Activated T-helper 1 cell treated with anti-CD3 and anti-CD28 coated beads, Interleukin-12 subunit alpha, Interleukin-12 subunit beta, Interleukin-2, Interleukin-4 antibody, amounts not matched to agents 30 ng/mL and 10 ng/mL and 1 ng/mL, durations not matched to agents 14 hours and 24 hours and 36 hours (primary cell): Measurements from ENCODE around the gene SLX4. TPM values are rescaled to one million over a fixed set of nuclear protein-coding genes. Genes with fewer than 3 reads are reported as not detected.

Experiments
- DNase-seq: peaks from one replicate; pipeline ENCODE4 v3.0.0; 2021; ENCODE audit warnings: low spot score
- H3K27ac Mint-ChIP-seq: one replicate; pipeline ENCODE4 v1.8.0; 2021; ENCODE audit warnings: mild to moderate bottlenecking, mixed read lengths
- H3K27me3 Mint-ChIP-seq: one replicate; pipeline ENCODE4 v1.8.0; 2022; ENCODE audit warnings: mild to moderate bottlenecking, moderate library complexity, mixed read lengths; ENCODE audit not compliant: insufficient read depth
- H3K36me3 Mint-ChIP-seq: one replicate; pipeline ENCODE4 v1.8.0; 2021; ENCODE audit warnings: low read depth, mixed read lengths
- H3K4me1 Mint-ChIP-seq: one replicate; pipeline ENCODE4 v1.8.0; 2021; ENCODE audit warnings: low read depth, mixed read lengths
- H3K4me3 Mint-ChIP-seq: one replicate; pipeline ENCODE4 v1.8.0; 2021; ENCODE audit warnings: mild to moderate bottlenecking, moderate library complexity, mixed read lengths
- H3K9me3 Mint-ChIP-seq: one replicate; pipeline ENCODE4 v1.8.0; 2021; ENCODE audit warnings: mixed read lengths
- intact Hi-C: fragments of 100-400 bp; cut with micrococcal nuclease; formaldehyde crosslinking; loops from one replicate; pipeline ENCODE4 v1.15.1; 2024
- total RNA-seq: library from RNA; stranded (reverse); gene quantifications from 2 replicates; pipeline ENCODE4 v1.2.3, GENCODE V29; 2022

Gene SLX4
- total RNA-seq, 1 donor from 2014 or later: 10.3 TPM

DNA sequence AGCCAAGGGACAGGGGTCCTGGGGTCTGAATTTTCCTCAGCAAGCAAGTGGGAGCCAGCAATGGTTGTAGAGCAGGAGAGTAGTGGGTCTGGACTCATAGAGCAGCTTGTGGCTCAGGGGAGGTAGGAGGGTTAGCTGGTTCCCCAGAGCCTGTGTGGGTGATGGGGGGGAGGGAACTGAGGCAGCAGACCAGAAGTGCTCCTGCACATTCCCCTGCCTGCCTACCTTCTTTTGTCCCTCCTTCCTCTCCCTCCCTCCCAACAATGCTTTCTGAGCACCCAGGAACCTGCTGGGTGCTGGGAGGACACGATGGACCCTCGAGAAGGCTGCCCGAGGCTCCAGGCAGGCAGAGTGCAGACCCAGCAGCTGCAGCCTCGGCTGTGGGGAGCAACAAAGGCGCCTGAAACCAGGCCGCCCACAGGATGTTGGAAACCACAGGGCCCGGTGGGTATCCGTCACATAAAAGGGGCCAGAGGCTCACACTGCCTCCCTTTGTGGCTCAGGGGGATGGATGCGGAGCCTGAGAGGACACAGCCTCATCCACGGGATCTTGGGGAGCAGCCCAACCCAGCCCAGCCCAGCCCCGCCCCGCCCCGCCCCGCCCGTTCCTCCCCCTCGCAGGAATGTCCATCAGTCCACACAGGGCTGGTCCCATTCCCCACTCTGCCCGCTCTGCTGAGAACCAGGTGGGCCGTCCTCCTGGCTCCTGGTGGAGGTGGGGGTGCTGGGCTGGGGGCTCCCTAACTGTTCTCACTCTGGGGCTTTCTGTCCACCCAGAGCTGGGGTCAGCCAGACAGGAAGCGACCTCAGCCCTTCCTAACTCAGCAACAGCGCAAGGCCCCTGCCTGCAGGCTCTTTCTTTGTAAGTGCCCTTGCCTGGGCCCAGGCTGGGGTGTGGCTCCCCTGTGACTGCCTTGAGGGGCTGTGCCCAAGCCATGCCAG is 32.5 kb downstream of the SLX4 start:
- Mint-ChIP-seq H3K9me3 (no peaks in the 10 kb centered on the region), H3K27me3 (no peaks in the 10 kb centered on the region), H3K4me3 (peak overlapping the region; percentile 96), H3K4me1 (peaks cover 52% of the 10 kb centered on the region), H3K36me3 (peaks cover 7% of the 10 kb centered on the region), H3K27ac (peak overlapping the region; percentile 93)
- intact Hi-C loops: loop anchor here (1.0 to 2.0 kb wide), 2 partner anchors 32 to 76 kb away; partner anchors contain the start of gene SLX4
- peak; percentile 65 for DNase-seq

DNA sequence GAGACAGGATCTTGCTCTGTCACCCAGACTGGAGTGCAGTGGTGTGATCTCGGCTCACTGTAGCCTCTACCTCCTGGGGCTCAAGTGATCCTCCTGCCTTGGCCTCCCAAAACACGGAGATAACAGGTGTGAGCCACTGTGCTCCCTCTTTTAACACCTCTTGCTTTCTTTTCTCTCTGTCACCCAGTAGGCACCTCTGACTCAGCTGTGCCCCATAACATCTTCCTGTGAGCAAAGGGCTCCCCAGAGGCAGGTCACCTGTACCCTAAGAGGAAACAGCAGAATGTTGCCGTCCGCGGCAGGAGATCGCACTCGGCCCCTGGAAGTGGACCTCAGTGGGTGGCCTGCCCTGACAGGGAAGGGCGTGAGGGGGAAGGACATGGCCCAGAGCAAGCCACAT is 33.3 kb downstream of the SLX4 start:
- DNase-seq: peak; percentile 33
- H3K4me3 Mint-ChIP-seq: peak overlapping the region; percentile 96
- no peaks in the 10 kb centered on the region for H3K27me3 Mint-ChIP-seq
- intact Hi-C loops: loop anchor here (2.0 kb wide), 1 partner anchor 75 kb away; no protein-coding TSS in a partner anchor
- no peaks in the 10 kb centered on the region for H3K9me3 Mint-ChIP-seq
- peak overlapping the region; percentile 93 for H3K27ac Mint-ChIP-seq
- peaks cover 7% of the 10 kb centered on the region for H3K36me3 Mint-ChIP-seq
- peaks cover 57% of the 10 kb centered on the region for H3K4me1 Mint-ChIP-seq

DNA sequence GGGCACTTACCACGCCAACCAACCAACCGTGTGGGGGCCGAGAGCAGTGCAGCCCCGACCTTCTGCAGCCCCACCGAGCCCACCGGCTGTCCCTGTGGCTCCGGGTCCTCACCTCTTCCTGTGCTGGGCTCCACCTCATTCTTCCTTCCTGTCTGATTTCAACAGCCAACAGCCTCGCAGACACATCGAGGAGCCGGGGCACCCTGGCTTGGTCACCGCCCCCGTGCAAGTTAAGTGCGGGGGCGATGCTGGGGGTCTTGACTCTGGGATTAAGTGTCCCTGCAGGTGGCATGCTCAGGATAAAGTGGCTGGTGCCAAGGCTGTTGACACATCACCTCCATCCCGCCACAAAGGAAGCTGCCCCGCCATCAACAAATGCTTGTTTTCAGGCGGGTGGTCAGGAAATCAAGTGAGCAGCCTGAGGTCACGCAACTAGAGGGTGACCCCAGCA is 34.1 kb downstream of the SLX4 start, which contains the start of gene NLRC3:
Gene NLRC3 (minus strand): TSS at position 102 of the 451 bp plus-strand sequence. CDS start 12,367 bp downstream, outside the sequence.
- peak within 1 kb of the TSS; percentile 96 for H3K4me3 Mint-ChIP-seq
- DNase-seq: peak; percentile 43
- peaks cover 57% of the 10 kb centered on the region for H3K4me1 Mint-ChIP-seq
- H3K27me3 Mint-ChIP-seq: no peaks in the 10 kb centered on the region
- H3K27ac Mint-ChIP-seq: peak within 1 kb of the TSS; percentile 96
- intact Hi-C loops: no loop called here
- H3K36me3 Mint-ChIP-seq: peaks cover 9% of the 10 kb centered on the region
- no peaks in the 10 kb centered on the region for H3K9me3 Mint-ChIP-seq

DNA sequence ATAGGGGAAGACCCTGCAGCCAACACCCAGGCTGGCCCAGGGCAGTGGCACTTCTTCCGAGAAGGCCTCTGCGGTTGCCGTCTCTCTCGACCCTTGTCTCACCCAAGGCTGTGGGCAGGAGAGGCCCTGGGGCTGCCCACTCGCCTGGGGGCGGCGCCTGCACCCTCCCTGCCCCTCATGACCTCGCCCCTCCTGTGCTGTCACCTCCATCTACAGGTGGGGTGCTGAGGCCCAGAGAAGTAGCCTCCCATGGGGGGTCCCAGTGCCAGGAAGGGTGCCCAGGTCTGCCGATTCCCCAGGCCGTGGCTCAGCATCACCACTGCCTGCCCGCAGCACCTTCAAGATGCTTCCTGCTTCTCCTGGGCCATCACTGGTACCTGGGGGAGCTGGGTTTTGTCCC is 35.2 kb downstream of the SLX4 start:
- Mint-ChIP-seq H3K27ac (peak overlapping the region; percentile 96), H3K36me3 (peaks cover 12% of the 10 kb centered on the region), H3K27me3 (no peaks in the 10 kb centered on the region), H3K4me1 (peaks cover 57% of the 10 kb centered on the region), H3K4me3 (peak overlapping the region; percentile 96), H3K9me3 (no peaks in the 10 kb centered on the region)
- DNase-seq: no peak
- intact Hi-C loops: no loop called here

DNA sequence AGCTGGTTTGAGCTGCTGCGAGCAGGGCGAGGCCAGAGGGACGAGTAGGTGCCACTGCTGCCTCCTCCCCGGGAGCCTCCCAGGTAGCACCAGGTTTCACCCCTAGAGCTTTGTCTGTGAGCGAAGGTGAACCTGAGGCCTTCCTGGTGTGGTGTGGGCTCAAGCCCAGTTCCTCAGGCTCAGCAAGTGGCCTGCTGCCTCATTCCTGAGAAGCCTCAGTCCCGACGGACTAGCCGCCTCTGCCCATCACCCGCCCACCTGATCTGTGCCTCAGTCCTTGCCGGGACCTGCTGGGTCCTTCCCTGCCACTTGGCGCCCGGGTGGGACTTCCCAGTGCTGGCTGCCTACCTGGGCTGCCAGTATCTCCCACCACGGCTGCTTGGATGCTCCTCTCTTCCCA is 35.9 kb downstream of the SLX4 start:
- Mint-ChIP-seq H3K36me3 (peaks cover 19% of the 10 kb centered on the region), H3K4me1 (peaks cover 54% of the 10 kb centered on the region), H3K27me3 (no peaks in the 10 kb centered on the region), H3K27ac (peak overlapping the region; percentile 52), H3K4me3 (peak overlapping the region; percentile 96), H3K9me3 (peaks cover 4% of the 10 kb centered on the region)
- DNase-seq: no peak
- intact Hi-C loops: no loop called here

- Mint-ChIP-seq H3K4me3 (no peak overlapping the region), H3K27me3 (no peaks in the 10 kb centered on the region), H3K36me3 (peaks cover 29% of the 10 kb centered on the region), H3K9me3 (peaks cover 9% of the 10 kb centered on the region), H3K27ac (no peak overlapping the region), H3K4me1 (peaks cover 44% of the 10 kb centered on the region)
- no peak for DNase-seq
- intact Hi-C loops: no loop called here
Measured at GRCh38 chr16:3574195-3574594, 37.2 kb downstream of the SLX4 start.

GRCh38 chr16:3573146-3573815 is 38.1 kb downstream of the SLX4 start:
- peak overlapping the region; percentile 39 for H3K4me3 Mint-ChIP-seq
- H3K36me3 Mint-ChIP-seq: peaks cover 31% of the 10 kb centered on the region
- intact Hi-C loops: no loop called here
- peaks cover 36% of the 10 kb centered on the region for H3K4me1 Mint-ChIP-seq
- H3K9me3 Mint-ChIP-seq: peaks cover 9% of the 10 kb centered on the region
- no peaks in the 10 kb centered on the region for H3K27me3 Mint-ChIP-seq
- no peak overlapping the region for H3K27ac Mint-ChIP-seq
- DNase-seq: no peak

DNA sequence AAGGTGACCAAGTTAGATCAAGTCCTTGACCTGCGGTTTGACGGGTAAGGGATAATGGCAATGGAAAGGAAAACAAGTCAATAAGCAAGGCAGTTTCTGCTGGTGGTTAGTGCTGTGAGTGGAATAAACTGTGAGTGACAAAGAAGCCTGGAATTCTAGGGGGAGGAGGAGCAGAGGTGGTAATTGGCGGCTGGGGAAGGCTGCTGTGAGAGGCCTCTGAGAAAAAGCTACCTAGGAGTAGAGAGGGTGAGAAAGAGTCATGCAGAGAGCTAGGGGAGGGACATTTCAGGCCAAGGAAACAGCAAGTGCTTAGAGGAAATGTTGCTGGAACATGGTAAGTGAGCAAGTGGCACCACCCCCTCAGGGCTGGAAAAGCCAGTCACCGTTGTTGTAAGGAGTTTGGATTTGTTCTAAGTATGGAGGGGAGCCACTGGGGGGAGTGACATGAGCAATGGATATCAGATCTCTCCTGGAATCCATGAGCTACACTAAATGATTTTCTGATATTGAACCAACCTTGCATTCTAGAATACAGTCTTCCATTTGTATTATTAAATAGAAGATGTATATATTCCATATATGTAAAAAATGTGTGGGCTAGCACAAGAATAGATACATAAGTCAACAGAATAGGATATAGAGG is 40.9 kb downstream of the SLX4 start:
- Mint-ChIP-seq H3K36me3 (peaks cover 32% of the 10 kb centered on the region), H3K27me3 (no peaks in the 10 kb centered on the region), H3K27ac (peak overlapping the region; percentile 40), H3K4me1 (peaks cover 16% of the 10 kb centered on the region), H3K9me3 (peaks cover 9% of the 10 kb centered on the region), H3K4me3 (no peak overlapping the region)
- no peak for DNase-seq
- intact Hi-C loops: no loop called here

- H3K36me3 Mint-ChIP-seq: peaks cover 38% of the 10 kb centered on the region
- peaks cover 10% of the 10 kb centered on the region for H3K4me1 Mint-ChIP-seq
- H3K9me3 Mint-ChIP-seq: peaks cover 9% of the 10 kb centered on the region
- H3K4me3 Mint-ChIP-seq: no peak overlapping the region
- H3K27ac Mint-ChIP-seq: no peak overlapping the region
- no peak for DNase-seq
- intact Hi-C loops: no loop called here
- no peaks in the 10 kb centered on the region for H3K27me3 Mint-ChIP-seq
Measured at GRCh38 chr16:3569851-3570250, 41.6 kb downstream of the SLX4 start.

DNA sequence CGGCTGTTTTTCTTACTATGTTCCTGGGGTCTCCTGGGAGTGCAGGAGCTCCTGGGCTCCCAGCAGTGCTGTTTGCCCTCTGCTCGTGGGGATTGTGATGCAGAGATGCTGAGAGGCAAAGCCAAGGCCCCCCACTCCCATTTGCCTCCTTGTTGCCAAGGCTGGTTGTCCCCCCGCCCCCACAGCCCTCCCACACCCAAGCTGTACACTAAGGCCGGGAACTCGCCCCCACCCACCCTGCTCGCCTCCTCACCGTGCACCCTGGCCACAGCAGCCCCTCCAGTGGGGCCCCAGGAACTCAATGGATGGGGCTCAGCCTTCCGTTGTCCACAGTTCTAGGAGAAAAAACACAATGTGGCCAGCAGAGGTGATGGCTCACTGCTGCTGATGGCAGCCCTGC is 44.4 kb downstream of the SLX4 start:
- Mint-ChIP-seq H3K36me3 (peaks cover 37% of the 10 kb centered on the region), H3K4me1 (peaks cover 5% of the 10 kb centered on the region), H3K9me3 (peaks cover 9% of the 10 kb centered on the region), H3K4me3 (no peak overlapping the region), H3K27me3 (no peaks in the 10 kb centered on the region), H3K27ac (no peak overlapping the region)
- intact Hi-C loops: no loop called here
- DNase-seq: no peak

- no peak overlapping the region for H3K4me3 Mint-ChIP-seq
- H3K36me3 Mint-ChIP-seq: peaks cover 27% of the 10 kb centered on the region
- H3K4me1 Mint-ChIP-seq: no peaks in the 10 kb centered on the region
- H3K9me3 Mint-ChIP-seq: no peaks in the 10 kb centered on the region
- no peak for DNase-seq
- intact Hi-C loops: no loop called here
- H3K27ac Mint-ChIP-seq: no peak overlapping the region
- H3K27me3 Mint-ChIP-seq: no peaks in the 10 kb centered on the region
Measured at GRCh38 chr16:3564889-3565141, 46.6 kb downstream of the SLX4 start.

- H3K27me3 Mint-ChIP-seq: no peaks in the 10 kb centered on the region
- no peak for DNase-seq
- H3K4me3 Mint-ChIP-seq: no peak overlapping the region
- H3K27ac Mint-ChIP-seq: no peak overlapping the region
- H3K36me3 Mint-ChIP-seq: peaks cover 25% of the 10 kb centered on the region
- no peaks in the 10 kb centered on the region for H3K4me1 Mint-ChIP-seq
- no peaks in the 10 kb centered on the region for H3K9me3 Mint-ChIP-seq
- intact Hi-C loops: no loop called here
Measured at GRCh38 chr16:3564130-3564888, 47.1 kb downstream of the SLX4 start.
